K562 (cell line): Measurements from ENCODE around the gene GBX1. TPM values are rescaled to one million over a fixed set of nuclear protein-coding genes. Genes with fewer than 3 reads are reported as not detected.
A peak's percentile ranks its signal among the peaks of the same experiment; 100 is the strongest.

Experiments used
- ATAC-seq: fragments of 200-7000 bp; cut with Tn5 transposase; 3 replicates; pipeline ENCODE4 v1.9.1; 2020; ENCODE audit warnings: moderate library complexity
- BruUV-seq: library from RNA; stranded (reverse); fragments of 400-500 nt; replicated peaks from 2 replicates; lab custom pipeline; 2021; lab: Mats Ljungman, UMichigan
- CTCF ChIA-PET: fragments of 300-600 bp; formaldehyde crosslinking; extraction: SDS; loops from one replicate; lab custom pipeline; 2021; ENCODE audit warnings: low intra/inter-chr PET ratio; lab: Yijun Ruan, JAX
- POLR2A ChIA-PET: fragments of 300-600, 350-650 bp; sonication (Branson Sonifier 250); formaldehyde crosslinking; extraction: SDS; loops from one replicate; lab custom pipeline; 2021; ENCODE audit warnings: antibody characterized with exemption, inconsistent platforms; lab: Yijun Ruan, JAX
- DNase-seq, 4 experiments: peaks; one replicate each; pipeline versions ENCODE4 v3.0.0 to v3.0.0-alpha.2; 2011 to 2018; ENCODE audit warnings: low spot score in 3 of 4, mixed read lengths in 3 of 4; ENCODE audit errors: extremely low read depth in 1 of 4
- FAIRE-seq: peaks from 2 replicates; lab custom pipeline; 2011; peaks lifted over from hg19 to GRCh38; lab: Jason Lieb, UNC
- H2AFZ ChIP-seq: 2 replicates; pipeline ENCODE4 v1.6.0; 2011; ENCODE audit warnings: low read depth, low read length, control low read depth, inconsistent platforms
- H3K27ac ChIP-seq: fragments of 200-600 bp; 3 replicates; pipeline ENCODE4 v1.8.0; 2011; ENCODE audit warnings: low read depth, mild to moderate bottlenecking, control low read depth, inconsistent platforms, low read length, moderate library complexity, mixed read lengths; ENCODE audit errors: extremely low read depth
- H3K27me3 ChIP-seq, 2 experiments: fragments of 300-600 bp in 1 of 2; 2 replicates in 1 of 2; 3 replicates in 1 of 2; pipeline versions ENCODE4 v1.6.0 to v1.8.0; 2011; ENCODE audit warnings: inconsistent platforms in 2 of 2, low read length in 2 of 2, mild to moderate bottlenecking in 1 of 2, mixed read lengths in 1 of 2, moderate library complexity in 1 of 2; ENCODE audit not compliant: control insufficient read depth in 2 of 2, insufficient read depth in 2 of 2
- H3K36me3 ChIP-seq: fragments of 300-600 bp; 3 replicates; pipeline ENCODE4 v1.8.0; 2011; ENCODE audit warnings: mild to moderate bottlenecking, low read length, inconsistent platforms; ENCODE audit not compliant: control insufficient read depth, insufficient read depth
- H3K4me1 ChIP-seq, 2 experiments: fragments of 200-600 bp in 1 of 2; replicated peaks in 1 of 2; 2 replicates in 1 of 2; 3 replicates in 1 of 2; pipeline versions ENCODE4 v1.5.1 to v1.8.0; 2011; ENCODE audit warnings: inconsistent platforms in 2 of 2, low read length in 2 of 2, mild to moderate bottlenecking in 1 of 2, mixed read lengths in 1 of 2, moderate library complexity in 1 of 2; ENCODE audit not compliant: control insufficient read depth in 2 of 2, insufficient read depth in 2 of 2
- H3K4me2 ChIP-seq: 2 replicates; pipeline ENCODE4 v1.6.1; 2011; ENCODE audit warnings: low read length, control low read depth, inconsistent platforms, mixed read lengths; ENCODE audit not compliant: insufficient read depth
- H3K4me3 ChIP-seq: fragments of 200-600 bp; sonication (generic), shearing (Covaris generic); 2 replicates; pipeline ENCODE4 v1.5.1; 2016; ENCODE audit warnings: control low read depth, inconsistent platforms
- H3K79me2 ChIP-seq: fragments of 200-600 bp; 3 replicates; pipeline ENCODE4 v1.8.0; 2011; ENCODE audit warnings: low read length, inconsistent platforms; ENCODE audit not compliant: control insufficient read depth, insufficient read depth
- H3K9ac ChIP-seq, 2 experiments: 2 replicates each; pipeline versions ENCODE4 v1.6.0 to v1.6.1; 2011; ENCODE audit warnings: low read depth in 2 of 2, low read length in 2 of 2, control low read depth in 1 of 2, inconsistent platforms in 1 of 2, mild to moderate bottlenecking in 1 of 2, mixed read lengths in 1 of 2; ENCODE audit not compliant: insufficient read depth in 1 of 2
- H3K9me1 ChIP-seq: one replicate; pipeline ENCODE4 v1.6.0; 2011; ENCODE audit warnings: inconsistent platforms, mild to moderate bottlenecking, low read length, moderate library complexity; ENCODE audit not compliant: control insufficient read depth, insufficient read depth
- H3K9me3 ChIP-seq: replicated peaks from 2 replicates; pipeline ENCODE4 v1.5.1; 2011; ENCODE audit warnings: low read depth, low read length, inconsistent platforms; ENCODE audit not compliant: control insufficient read depth, insufficient read depth
- H4K20me1 ChIP-seq: replicated peaks from 2 replicates; pipeline ENCODE4 v1.6.1; 2011; ENCODE audit warnings: low read length, inconsistent platforms, mixed read lengths; ENCODE audit not compliant: control insufficient read depth, insufficient read depth
- ARID2 ChIP-seq: fragments of 450-650 bp; IDR thresholded peaks from 2 replicates; pipeline ENCODE4 v1.6.1; 2017; ENCODE audit warnings: antibody characterized with exemption, mild to moderate bottlenecking
- BCL6 ChIP-seq: fragments of 250-450 bp; sonication (Bioruptor Pico); IDR thresholded peaks from 2 replicates; pipeline ENCODE4 v1.4.0; 2020
- CSDE1 ChIP-seq, 2 experiments: fragments of 450-650 bp; IDR thresholded peaks; 2 replicates each; pipeline ENCODE4 v1.6.1; 2016; ENCODE audit warnings: mild to moderate bottlenecking in 1 of 2
- EP400 ChIP-seq: fragments of 450-650 bp; IDR thresholded peaks from 2 replicates; pipeline ENCODE4 v1.6.1; 2017; ENCODE audit warnings: antibody characterized with exemption, mild to moderate bottlenecking, moderate library complexity
- FOXJ2 ChIP-seq: fragments of 200-800 bp; sonication (Bioruptor generic); IDR thresholded peaks from 2 replicates; pipeline ENCODE4 v1.6.1; 2016; ENCODE audit warnings: missing genetic modification characterization, missing compliant biosample characterization
- HOMEZ ChIP-seq: fragments of 250-450 bp; sonication (Bioruptor Pico); IDR thresholded peaks from 2 replicates; pipeline ENCODE4 v1.4.0; 2020; ENCODE audit warnings: mild to moderate bottlenecking, moderate library complexity
- PHTF2 ChIP-seq: fragments of 250-450 bp; sonication (Bioruptor Pico); IDR thresholded peaks from 2 replicates; pipeline ENCODE4 v1.5.0; 2021; ENCODE audit warnings: mild to moderate bottlenecking
- PML ChIP-seq: IDR thresholded peaks from 2 replicates; pipeline ENCODE4 v1.6.1; 2012; ENCODE audit warnings: low read length, inconsistent platforms
- THRB ChIP-seq: fragments of 450-650 bp; formaldehyde crosslinking; conservative IDR thresholded peaks from 2 replicates; pipeline ENCODE4 v1.4.0; 2022; ENCODE audit warnings: mild to moderate bottlenecking, missing genetic modification characterization
- TOE1 ChIP-seq, 2 experiments: fragments of 450-650 bp in 1 of 2; sonication (generic) in 1 of 2; formaldehyde crosslinking in 1 of 2; IDR thresholded peaks; 2 replicates each; pipeline versions ENCODE4 v1.7.1 to v1.8.0; 2016 to 2022; ENCODE audit warnings: borderline replicate concordance in 2 of 2, mild to moderate bottlenecking in 2 of 2, antibody characterized with exemption in 1 of 2, inconsistent platforms in 1 of 2, low read depth in 1 of 2, missing genetic modification reagents in 1 of 2, moderate library complexity in 1 of 2
- ZBTB7A ChIP-seq: IDR thresholded peaks from 2 replicates; pipeline ENCODE4 v1.6.1; 2011; ENCODE audit warnings: low read depth, mild to moderate bottlenecking, low read length, moderate library complexity, borderline replicate concordance; ENCODE audit not compliant: control insufficient read depth
- ZNF253 ChIP-seq: fragments of 250-450 bp; sonication (Bioruptor Pico); conservative IDR thresholded peaks from 2 replicates; pipeline ENCODE4 v1.6.1; 2021; ENCODE audit warnings: mild to moderate bottlenecking
- ZNF668 ChIP-seq: fragments of 250-450 bp; sonication (Bioruptor Pico); IDR thresholded peaks from 2 replicates; pipeline ENCODE4 v1.8.0; 2022; ENCODE audit warnings: mild to moderate bottlenecking, inconsistent platforms
- ZNF740 ChIP-seq, 3 experiments: fragments of 200-800 bp in 1 of 3; sonication (Bioruptor generic) in 1 of 3; sonication (generic) in 1 of 3; formaldehyde crosslinking in 1 of 3; IDR thresholded peaks; 2 replicates each; pipeline versions ENCODE4 v1.6.1 to v1.8.0; 2016 to 2022; ENCODE audit warnings: mild to moderate bottlenecking in 2 of 3, missing compliant biosample characterization in 2 of 3, missing genetic modification characterization in 2 of 3, missing genetic modification reagents in 1 of 3
- WGBS: fragments of 100-300 bp; shearing (Covaris generic); methylation state at CpG from one replicate; pipeline ENCODE4 v1.1.6; 2016; ENCODE audit warnings: low coverage, mixed read lengths; ENCODE audit not compliant: insufficient coverage; ENCODE audit errors: missing lambda C conversion rate; 5-methylcytosine and 5-hydroxymethylcytosine counted together
- in situ Hi-C: fragments of 300-500 bp; cut with MboI; formaldehyde crosslinking; loops from 4 replicates; pipeline ENCODE4 v1.15.0; 2018; ENCODE audit warnings: inconsistent platforms, mixed read lengths
- intact Hi-C: fragments of 100-400 bp; cut with micrococcal nuclease; formaldehyde crosslinking; loops from 2 replicates; pipeline ENCODE4 v1.14.2; 2022
- polyA plus RNA-seq, 8 experiments: library from polyadenylated mRNA; depleted of rRNA in 4 of 8; stranded (reverse) in 5 of 8; unstranded in 3 of 8; fragments of >200 nt; fragmentation: Nextera tagmentation in 2 of 8; fragmentation: Illumina TruSeq in 1 of 8; extraction: Ambion mirVana in 2 of 8; extraction: Trizol in 1 of 8; gene quantifications; 2 replicates each; pipeline versions ENCODE4 v1.2.1 to v1.2.3, GENCODE V29; 2011 to 2014; ENCODE audit warnings: inconsistent platforms in 1 of 8, missing spikeins in 1 of 8
- total RNA-seq, 7 experiments: library from RNA; depleted of rRNA in 6 of 7; stranded (reverse); fragments of >200 nt in 6 of 7; fragmentation: Illumina TruSeq in 2 of 7; extraction: Trizol in 2 of 7; gene quantifications; 2 replicates each; pipeline versions ENCODE4 v1.2.1 to v1.2.3, GENCODE V29; 2011 to 2021; ENCODE audit warnings: low replicate concordance in 1 of 7

GBX1 gene
- total and polyA plus RNA-seq, 9 of the 15 experiments (the other 6 are each of a cell fraction or from before 2014, with no cell fraction given): not detected

GRCh38 chr7:151157645-151158329 lies 9.7 kb downstream of the GBX1 start (continued):
- TF ChIP-seq TOE1 (IDR thresholded peaks at IDR 0.05; ENCODE audit: borderline replicate concordance) (peak; percentile 64; the same call in 1 of the 2 replicates), TOE1 (CRISPR knock-in tag; IDR thresholded peaks at IDR 0.05; ENCODE audit: borderline replicate concordance, low read depth) (no peak)

- BruUV-seq: no TSS peak
- Histone ChIP-seq H3K4me3 (no peak overlapping the region), H3K4me1 (0 out of 5 replicates have a peak, but pooled peaks cover 0 to 3% of the 10 kb centered on the region in 2 experiments), H2AFZ (no peak overlapping the region), H3K9me3 (no peaks in the 10 kb centered on the region), H3K79me2 (no peaks in the 10 kb centered on the region), H3K27me3 (peaks cover 66% of the 10 kb centered on the region in 2 experiments), H3K27ac (no peak overlapping the region), H3K9ac (no peak overlapping the region), H3K36me3 (no peaks in the 10 kb centered on the region), H3K4me2 (no peak overlapping the region), H4K20me1 (no peaks in the 10 kb centered on the region; the same call in 1 of the 2 replicates), H3K9me1 (no peaks in the 10 kb centered on the region)
- peak; percentile 69 for FAIRE-seq
- no peak for DNase-seq
- ChIA-PET POLR2A (interaction anchor here (0.5 to 1.2 kb wide), 2 partner anchors 9 to 372 kb away, joined by 3 to 4 read pairs; no protein-coding TSS in a partner anchor), CTCF (interaction anchor here (0.6 kb wide), 1 partner anchor 19 kb away, joined by 3 read pairs; no protein-coding TSS in a partner anchor)
- intact Hi-C loops: no loop called here
- in situ Hi-C loops: no loop called here
- 2% methylated on average over 6 of the region's 6 CpGs for WGBS
- peak; percentile 63 for ATAC-seq
- TF ChIP-seq EP400 (no peak), THRB (no peak), HOMEZ (CRISPR knock-in tag) (no peak), ARID2 (no peak), PML (no peak), PHTF2 (no peak), ZNF668 (CRISPR knock-in tag) (no peak), ZNF740 (CRISPR knock-in tag; IDR thresholded peaks at IDR 0.05) (no peak), ZNF740 (tag; IDR thresholded peaks at IDR 0.05) (no peak), CSDE1 (IDR thresholded peaks at IDR 0.05) (no peak), FOXJ2 (no peak), ZNF253 (CRISPR knock-in tag) (no peak), BCL6 (no peak), ZBTB7A (no peak)
These were observed 14.6 kb downstream of the GBX1 start for GRCh38 chr7:151152643-151153513.
